Tibial nerve (tissue), 4 donors: ENCODE measurements around the gene KLHL14. TPM values are rescaled to one million over a fixed set of nuclear protein-coding genes. Genes with fewer than 3 reads are reported as not detected.

Experiments
- DNase-seq, 2 donors: peaks; one replicate each; pipeline ENCODE4 v3.0.0-alpha.2; 2019; ENCODE audit warnings: low spot score in 2 of 2
- H3K27ac ChIP-seq, 4 donors: fragments of 200-600 bp; sonication (generic) in 3 of 4; one replicate each; pipeline ENCODE4 v1.5.1; 2017 to 2019; ENCODE audit warnings: mild to moderate bottlenecking in 1 of 4
- H3K27me3 ChIP-seq, 2 donors: fragments of 200-600 bp; sonication (generic) in 1 of 2; one replicate each; pipeline versions ENCODE4 v1.5.1 to v1.6.0; 2017 to 2019
- H3K36me3 ChIP-seq, 3 donors: fragments of 200-600 bp; sonication (generic); one replicate each; pipeline ENCODE4 v1.5.1; 2018 to 2019
- H3K4me1 ChIP-seq, 4 donors: fragments of 200-600 bp; sonication (generic) in 3 of 4; one replicate each; pipeline ENCODE4 v1.5.1; 2017 to 2019
- H3K4me3 ChIP-seq, 4 donors: fragments of 200-600 bp; sonication (generic) in 3 of 4; one replicate each; pipeline ENCODE4 v1.5.1; 2017 to 2019; ENCODE audit warnings: mild to moderate bottlenecking in 1 of 4, moderate library complexity in 1 of 4
- H3K9me3 ChIP-seq, 4 donors: fragments of 200-600 bp; sonication (generic) in 3 of 4; one replicate each; pipeline ENCODE4 v1.5.1; 2017 to 2019
- CTCF ChIP-seq, 5 experiments: fragments of 200-600 bp in 3 of 5; fragments of 450-650 bp in 2 of 5; sonication (generic) in 3 of 5; IDR thresholded peaks; one replicate each; pipeline ENCODE4 v1.5.1; 2016 to 2019; ENCODE audit warnings: antibody characterized with exemption in 5 of 5, mild to moderate bottlenecking in 3 of 5, moderate library complexity in 2 of 5
- EP300 ChIP-seq, 2 donors: sonication (generic); formaldehyde crosslinking; IDR thresholded peaks; one replicate each; pipeline ENCODE4 v1.6.1; 2017; ENCODE audit warnings: antibody characterized with exemption in 2 of 2, mild to moderate bottlenecking in 1 of 2
- POLR2A ChIP-seq, 2 donors: fragments of 450-650 bp; IDR thresholded peaks; one replicate each; pipeline ENCODE4 v1.6.1; 2017; ENCODE audit warnings: antibody characterized with exemption in 2 of 2, mild to moderate bottlenecking in 2 of 2, moderate library complexity in 2 of 2
- WGBS, 2 donors: methylation state at CpG; one replicate each; pipeline ENCODE4 v1.1.5; 2018; 5-methylcytosine and 5-hydroxymethylcytosine counted together
- total RNA-seq, 4 donors: library from RNA; depleted of rRNA; stranded (reverse); fragments of >200 nt; gene quantifications; one replicate each; pipeline ENCODE4 v1.1.0, GENCODE V29; 2016

The KLHL14 gene
- total RNA-seq, 4 donors from 2014 or later: 0.21 to 0.59 (median 0.37) TPM

- Histone ChIP-seq H3K4me1 (peaks cover 0 to 6% (median 0%) of the 10 kb centered on the region in 4 donors), H3K4me3 (no peak overlapping the region), H3K36me3 (no peaks in the 10 kb centered on the region), H3K27ac (no peak overlapping the region), H3K27me3 (no peaks in the 10 kb centered on the region), H3K9me3 (peaks cover 0 to 6% (median 0%) of the 10 kb centered on the region in 4 donors)
- DNase-seq: no peak
- WGBS, 2 donors: 93 to 95% methylated on average over 2 of the region's 2 CpGs
- TF ChIP-seq POLR2A (IDR thresholded peaks at IDR 0.05): no peak
- no peak for TF ChIP-seq CTCF (IDR thresholded peaks at IDR 0.05)
Observed at GRCh38 chr18:32734442-32734841, 38.4 kb downstream of the KLHL14 start.

- no peak overlapping the region for H3K4me3 ChIP-seq
- H3K36me3 ChIP-seq: no peaks in the 10 kb centered on the region
- H3K27me3 ChIP-seq: no peaks in the 10 kb centered on the region
- H3K27ac ChIP-seq: no peak overlapping the region
- DNase-seq: no peak
- H3K9me3 ChIP-seq: peaks cover 0 to 6% (median 0%) of the 10 kb centered on the region in 4 donors
- peaks cover 0 to 6% (median 0%) of the 10 kb centered on the region in 4 donors for H3K4me1 ChIP-seq
- 91 to 100% methylated on average over 1 of the region's 1 CpG for WGBS, 2 donors
- no peak for TF ChIP-seq EP300 (IDR thresholded peaks at IDR 0.05)
- no peak for TF ChIP-seq CTCF (IDR thresholded peaks at IDR 0.05)
- TF ChIP-seq POLR2A (IDR thresholded peaks at IDR 0.05): no peak
Observed at GRCh38 chr18:32732165-32732564, 40.7 kb downstream of the KLHL14 start.

- DNase-seq: no peak
- Histone ChIP-seq H3K36me3 (no peaks in the 10 kb centered on the region), H3K4me3 (peak overlapping the region; percentile 24 to 53 (median 34)), H3K27me3 (no peaks in the 10 kb centered on the region), H3K4me1 (peaks cover 0 to 6% (median 0%) of the 10 kb centered on the region in 4 donors), H3K27ac (peak overlapping the region in 2 of 4 donors; percentile 34 to 68), H3K9me3 (peaks cover 0 to 6% (median 0%) of the 10 kb centered on the region in 4 donors)
- TF ChIP-seq CTCF (IDR thresholded peaks at IDR 0.05) (no peak), POLR2A (IDR thresholded peaks at IDR 0.05) (no peak), EP300 (IDR thresholded peaks at IDR 0.05) (no peak)
- WGBS, 2 donors: 33 to 36% methylated on average over 9 of the region's 9 CpGs
Observed at GRCh38 chr18:32730620-32731091, 42.2 kb downstream of the KLHL14 start.

GRCh38 chr18:32730068-32730467, 42.8 kb downstream of the KLHL14 start:
- H3K9me3 ChIP-seq: peaks cover 0 to 6% (median 0%) of the 10 kb centered on the region in 4 donors
- H3K4me3 ChIP-seq: peak overlapping the region; percentile 24 to 53 (median 34)
- H3K4me1 ChIP-seq: peaks cover 0 to 6% (median 0%) of the 10 kb centered on the region in 4 donors
- no peaks in the 10 kb centered on the region for H3K27me3 ChIP-seq
- WGBS, 2 donors: 24 to 30% methylated on average over 2 of the region's 2 CpGs
- DNase-seq: no peak
- no peaks in the 10 kb centered on the region for H3K36me3 ChIP-seq
- peak overlapping the region in 2 of 4 donors; percentile 34 to 68 for H3K27ac ChIP-seq
- no peak for TF ChIP-seq POLR2A (IDR thresholded peaks at IDR 0.05)

- Histone ChIP-seq H3K4me1 (no peaks in the 10 kb centered on the region), H3K36me3 (no peaks in the 10 kb centered on the region), H3K27ac (no peak overlapping the region), H3K27me3 (no peaks in the 10 kb centered on the region), H3K4me3 (no peak overlapping the region), H3K9me3 (no peaks in the 10 kb centered on the region)
- DNase-seq: no peak
- TF ChIP-seq CTCF (IDR thresholded peaks at IDR 0.05) (no peak), EP300 (IDR thresholded peaks at IDR 0.05) (no peak), POLR2A (IDR thresholded peaks at IDR 0.05) (no peak)
- 50 to 53% methylated on average over 3 of the region's 3 CpGs for WGBS, 2 donors
Observed at GRCh38 chr18:32724071-32724749, 48.6 kb downstream of the KLHL14 start.
